SH-SY5Y (cell line): Measurements from ENCODE around the gene IPO9.

Experiments
- GATA2 ChIP-seq: IDR thresholded peaks from 2 replicates; pipeline ENCODE4 v1.6.1; 2011; ENCODE audit warnings: mild to moderate bottlenecking, low read depth, low read length
- GATA3 ChIP-seq: IDR thresholded peaks from 2 replicates; pipeline ENCODE4 v1.6.1; 2011; ENCODE audit warnings: low read depth, mild to moderate bottlenecking, low read length, moderate library complexity

IPO9 gene

DNA sequence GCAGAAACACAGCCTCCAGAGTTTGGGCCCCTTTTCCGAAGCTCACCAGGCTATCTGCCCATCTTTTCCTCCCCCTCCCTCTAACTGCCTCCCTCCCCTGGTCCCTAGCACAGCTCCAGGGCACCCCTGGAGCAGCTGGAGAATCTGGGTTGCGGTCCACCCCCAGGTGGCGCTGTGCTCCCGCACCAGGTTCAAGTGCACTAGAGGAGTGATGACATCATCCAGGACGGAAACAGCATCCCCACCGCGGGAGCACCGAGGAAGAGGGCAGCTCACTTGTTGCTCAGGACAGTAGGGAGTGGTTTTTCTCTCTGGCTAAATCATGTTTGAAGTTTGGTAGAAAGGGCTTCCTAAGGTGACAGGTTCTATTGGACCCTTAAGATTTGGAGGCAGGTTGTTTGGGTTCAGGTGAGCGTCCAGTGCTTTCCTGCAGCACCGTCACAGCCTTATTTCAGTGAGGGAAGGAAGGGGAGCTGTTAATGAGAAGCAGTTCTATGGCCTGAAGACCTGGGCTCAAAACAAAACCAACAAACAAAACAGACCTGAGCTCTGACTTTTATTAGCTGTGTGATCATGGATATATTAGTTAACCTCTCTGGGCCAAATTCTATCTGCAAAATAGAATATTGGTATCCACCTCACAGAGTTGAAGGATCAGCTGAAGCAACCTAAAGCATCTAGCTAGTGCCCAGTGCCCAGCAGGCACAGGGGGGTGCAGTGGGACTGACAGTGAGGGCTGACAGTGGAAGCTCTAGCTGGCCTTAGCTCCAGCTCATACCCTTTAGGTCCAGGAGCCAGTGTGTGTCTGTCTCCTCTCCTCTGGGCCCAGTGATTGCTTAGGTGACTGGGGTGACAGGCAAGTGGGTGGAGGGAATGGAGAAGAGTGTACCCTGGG lies 67.2 kb downstream of the IPO9 start:
- no peak for TF ChIP-seq GATA3
- no peak for TF ChIP-seq GATA2

DNA sequence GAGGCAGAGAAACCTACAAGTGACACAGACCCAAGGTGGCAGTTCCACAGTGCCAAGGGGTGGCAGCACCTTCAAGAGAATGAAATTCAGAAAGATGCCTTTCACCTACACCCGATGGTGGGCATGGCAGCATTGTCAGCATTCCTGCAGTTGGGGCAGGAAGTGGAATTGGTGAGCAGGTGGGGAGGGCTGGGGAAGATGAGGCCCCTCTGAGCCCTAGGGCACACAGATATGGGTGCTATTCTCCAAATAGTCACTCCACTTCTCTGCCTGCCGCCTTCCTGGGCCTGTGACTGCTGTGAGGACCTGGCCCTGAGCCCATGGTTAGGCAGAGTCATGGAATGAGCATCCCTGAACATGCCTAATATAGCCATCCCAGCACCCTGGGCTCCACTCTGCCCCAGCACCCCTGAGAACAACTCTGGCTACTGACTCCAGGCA lies 68.0 kb downstream of the IPO9 start:
- TF ChIP-seq GATA3: no peak
- no peak for TF ChIP-seq GATA2

- TF ChIP-seq GATA2: no peak
- TF ChIP-seq GATA3: no peak
Measured at GRCh38 chr1:201898240-201898894, 69.4 kb downstream of the IPO9 start.

DNA sequence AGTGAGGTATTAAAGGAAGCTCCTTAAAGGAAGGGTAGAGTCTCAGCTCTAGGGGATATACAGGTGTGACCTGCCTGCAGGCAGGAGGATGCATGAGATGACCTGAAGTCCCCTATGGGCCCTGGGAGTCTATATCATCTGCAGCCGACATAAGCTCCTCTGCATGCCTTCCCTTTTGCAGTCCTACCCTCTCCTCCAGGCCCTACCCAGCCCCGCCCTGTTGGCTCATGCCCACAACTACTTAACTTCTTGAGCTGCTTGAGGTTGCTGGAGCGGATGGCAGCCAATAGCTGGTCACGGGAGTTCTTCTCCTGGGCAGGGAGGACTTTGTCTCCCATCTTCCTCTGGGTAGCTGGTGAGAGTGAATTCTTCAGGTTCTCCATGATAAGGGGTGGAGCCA lies 70.0 kb downstream of the IPO9 start:
- no peak for TF ChIP-seq GATA3
- TF ChIP-seq GATA2: no peak

DNA sequence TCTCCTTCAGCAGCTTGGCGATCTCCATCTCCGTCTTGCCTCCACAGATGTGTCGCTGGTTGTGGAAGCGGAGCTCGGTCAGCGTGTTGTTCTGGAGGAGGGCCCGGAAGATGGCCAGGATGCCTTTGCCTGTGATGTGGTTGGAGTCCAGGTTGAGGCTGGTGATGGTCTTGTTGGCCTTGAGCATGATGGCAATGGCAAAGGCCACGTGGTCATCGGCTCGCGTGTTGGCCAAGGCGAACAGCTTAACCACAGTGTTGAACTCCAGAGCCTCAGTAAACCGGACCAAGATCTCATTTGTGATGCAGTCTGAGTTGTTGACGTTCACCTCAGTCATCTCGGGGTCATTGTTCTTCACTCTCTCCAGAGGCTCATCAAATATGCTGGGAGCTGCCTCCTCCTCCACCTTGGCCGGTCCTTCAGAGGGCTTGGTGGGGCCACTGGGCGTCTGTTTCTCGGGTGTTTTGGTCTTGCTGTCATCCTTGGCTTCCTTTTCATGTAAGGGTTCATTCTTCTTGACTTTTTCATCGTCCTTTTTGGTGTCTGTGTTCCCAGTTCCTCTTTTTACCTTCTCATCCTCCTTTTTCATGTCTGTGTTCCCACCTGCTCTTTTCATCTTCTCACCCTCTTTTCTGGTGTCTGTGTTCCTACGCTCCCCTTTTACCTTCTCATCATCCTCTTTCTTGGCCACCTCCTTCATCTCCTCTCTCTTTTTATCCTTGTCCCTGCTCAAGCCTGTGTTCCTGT lies 70.9 kb downstream of the IPO9 start:
- TF ChIP-seq GATA3 (no peak), GATA2 (no peak)

DNA sequence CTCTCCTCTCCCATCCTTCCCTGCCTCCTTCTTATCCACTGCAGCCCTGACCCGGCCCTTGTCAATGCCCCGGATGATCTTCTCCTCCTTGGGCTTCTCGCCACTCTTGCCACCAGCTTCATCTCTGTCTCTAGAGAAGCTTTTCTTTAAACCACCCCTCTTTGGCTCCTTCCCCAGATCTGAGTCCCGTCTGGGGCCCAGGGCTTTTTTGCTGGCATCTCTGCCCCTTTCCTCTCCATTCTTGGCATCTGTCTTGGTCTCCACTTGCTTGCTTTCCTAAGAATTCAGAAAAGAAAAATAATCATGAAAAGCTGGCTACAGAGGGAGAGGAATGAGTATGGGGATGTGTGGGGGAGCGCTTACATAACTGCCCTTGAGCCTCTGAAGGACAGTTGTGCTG lies 71.5 kb downstream of the IPO9 start:
- TF ChIP-seq GATA2 (no peak), GATA3 (no peak)

GRCh38 chr1:201902198-201902597 lies 73.2 kb downstream of the IPO9 start:
- no peak for TF ChIP-seq GATA2

DNA sequence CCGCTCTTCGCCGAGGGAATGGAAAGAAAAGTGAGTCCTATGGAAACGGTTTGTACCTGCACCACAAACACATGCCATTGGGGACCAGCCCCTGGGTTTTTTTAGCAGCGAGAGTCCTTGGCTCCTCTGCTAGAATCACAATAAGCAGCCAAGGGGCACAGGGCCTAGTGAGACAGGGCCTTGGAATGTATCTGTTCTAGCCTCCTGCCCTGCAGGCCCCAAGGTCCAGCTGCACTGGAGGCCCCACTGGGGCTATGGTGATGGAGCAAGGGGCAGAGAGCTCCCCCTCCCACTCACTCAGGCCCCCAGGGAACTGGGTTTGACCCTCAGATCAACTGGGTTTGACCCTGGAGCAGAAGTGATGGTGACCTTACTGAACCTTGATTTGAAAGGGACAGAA lies 74.2 kb downstream of the IPO9 start:
- TF ChIP-seq GATA3 (no peak), GATA2 (no peak)

DNA sequence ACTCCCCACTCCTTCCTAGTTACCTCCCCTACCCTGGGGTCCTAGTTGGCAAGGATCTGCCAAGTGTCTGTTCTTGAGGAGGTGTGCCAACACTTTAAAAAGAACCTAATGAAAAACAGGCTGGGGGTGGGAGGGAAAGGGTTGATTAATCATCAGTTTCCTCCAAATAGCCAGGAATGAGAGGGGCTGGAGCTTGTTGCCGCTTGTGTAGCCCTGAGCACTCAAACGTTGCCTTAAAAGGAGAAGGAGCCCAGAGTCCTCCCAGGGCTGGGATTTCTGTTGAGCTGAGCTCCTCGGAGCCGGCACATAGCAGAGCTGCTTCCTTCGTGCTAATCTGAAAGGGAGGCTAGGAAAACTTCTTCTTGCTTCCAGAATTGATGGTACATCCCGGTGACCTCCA lies 75.6 kb downstream of the IPO9 start:
- TF ChIP-seq GATA2 (no peak), GATA3 (no peak)

- no peak for TF ChIP-seq GATA3
- TF ChIP-seq GATA2: no peak
Measured at GRCh38 chr1:201905234-201905890, 76.4 kb downstream of the IPO9 start.

GRCh38 chr1:201906336-201906735 lies 77.4 kb downstream of the IPO9 start:
- TF ChIP-seq GATA3 (no peak), GATA2 (no peak)

- TF ChIP-seq GATA2: no peak
- TF ChIP-seq GATA3: no peak
Measured at GRCh38 chr1:201907621-201908020, 78.7 kb downstream of the IPO9 start.

- no peak for TF ChIP-seq GATA3
- TF ChIP-seq GATA2: no peak
Measured at GRCh38 chr1:201911826-201912571, 83.0 kb downstream of the IPO9 start.
